HG03095 (cell line): Measurements from ENCODE around the gene CEP78.

Experiments used
- ATAC-seq: cut with Tn5 transposase; IDR thresholded peaks from one replicate; pipeline ENCODE4 v1.9.1; 2021; ENCODE audit warnings: moderate library complexity; ENCODE audit not compliant: unreplicated experiment

Gene CEP78

GRCh38 chr9:78234810-78235209, 1.1 kb upstream of the CEP78 start:
- no peak for ATAC-seq

- ATAC-seq = no peak
These were observed 566 bp upstream of the CEP78 start for GRCh38 chr9:78235256-78235761.

DNA sequence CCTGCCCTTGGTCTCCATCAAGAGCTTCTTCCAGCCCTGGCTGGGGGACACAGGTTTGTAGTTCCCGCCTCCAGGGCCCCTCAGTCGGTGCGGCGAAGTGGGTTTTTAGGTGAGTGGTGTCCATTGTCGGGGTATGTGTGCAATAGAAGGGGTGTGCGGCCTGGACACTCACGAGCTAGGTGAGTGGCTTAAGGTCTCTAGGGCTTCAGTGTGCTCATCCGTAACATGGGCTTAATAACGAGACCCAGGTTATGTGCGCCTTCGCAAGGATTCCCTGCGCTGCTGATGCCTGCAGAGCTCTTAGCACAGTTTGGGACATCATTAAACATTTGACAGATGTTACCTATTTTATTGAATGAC, 656 bp downstream of the CEP78 start:
- peak; percentile 12 for ATAC-seq

DNA sequence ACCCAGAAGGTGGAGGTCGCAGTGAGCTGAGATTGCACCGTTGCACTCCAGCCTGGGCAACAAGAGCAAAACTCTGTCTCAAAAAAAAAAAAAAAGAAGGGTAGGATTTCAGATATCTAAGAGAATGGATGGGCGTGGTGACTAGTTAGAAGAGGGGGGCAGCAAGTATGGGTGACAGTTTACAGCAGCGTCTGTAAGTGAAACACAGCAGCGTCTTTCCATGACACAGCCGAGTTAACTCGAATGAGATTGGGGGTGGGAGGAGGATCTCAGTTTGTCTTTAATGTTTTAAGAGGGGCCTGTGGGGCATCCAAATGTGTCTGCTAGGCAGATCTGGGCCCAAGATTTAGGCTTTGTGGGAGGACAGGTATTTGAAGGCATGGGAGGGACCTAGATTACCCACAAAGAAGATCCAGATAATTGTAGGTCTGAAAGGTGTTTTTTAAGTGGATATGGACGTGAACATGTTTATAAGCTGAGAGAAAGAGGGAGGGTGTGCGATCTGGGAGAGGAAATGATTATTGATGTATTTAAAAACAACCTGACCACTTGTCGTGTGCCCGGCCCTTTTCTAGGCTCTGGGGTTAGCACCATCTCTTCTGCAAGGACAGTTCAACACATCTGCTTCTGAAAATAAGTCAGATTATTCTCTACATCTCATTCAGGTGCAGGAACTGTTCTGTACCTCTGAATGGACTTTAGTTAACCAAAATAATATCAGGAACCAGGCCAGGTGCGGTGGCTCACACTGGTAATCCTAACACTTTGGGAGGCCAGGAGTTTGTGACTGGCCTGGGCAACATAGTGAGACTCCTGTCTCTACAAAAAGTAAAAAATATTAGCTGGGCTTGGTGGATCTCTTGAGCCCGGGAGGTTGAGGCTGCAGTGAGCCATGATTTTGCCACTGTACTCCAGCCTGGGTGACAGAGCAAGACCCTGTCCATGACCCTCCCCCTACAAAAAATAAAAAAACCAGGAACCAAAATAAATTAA, 2.5 kb downstream of the CEP78 start:
- ATAC-seq = no peak

DNA sequence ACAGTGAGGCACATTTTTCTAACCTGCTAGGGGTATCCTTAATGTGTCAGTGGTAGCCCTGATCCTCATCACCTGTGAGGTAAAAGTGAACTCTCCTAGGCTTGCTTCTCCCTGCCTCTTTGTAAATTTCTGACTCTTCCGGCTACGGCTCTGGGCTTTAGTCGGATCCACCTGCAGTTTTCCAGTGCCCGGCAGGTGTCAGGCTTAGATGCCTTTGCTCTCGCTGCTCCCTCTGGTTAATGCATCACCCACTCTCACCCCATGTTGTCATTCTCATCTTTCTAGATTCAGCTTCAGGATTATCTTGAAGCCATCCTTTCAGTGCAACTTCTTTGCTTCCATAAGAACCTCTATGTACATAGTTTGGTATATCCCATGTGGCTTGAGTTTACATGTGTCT, 3.6 kb downstream of the CEP78 start:
- no peak for ATAC-seq

DNA sequence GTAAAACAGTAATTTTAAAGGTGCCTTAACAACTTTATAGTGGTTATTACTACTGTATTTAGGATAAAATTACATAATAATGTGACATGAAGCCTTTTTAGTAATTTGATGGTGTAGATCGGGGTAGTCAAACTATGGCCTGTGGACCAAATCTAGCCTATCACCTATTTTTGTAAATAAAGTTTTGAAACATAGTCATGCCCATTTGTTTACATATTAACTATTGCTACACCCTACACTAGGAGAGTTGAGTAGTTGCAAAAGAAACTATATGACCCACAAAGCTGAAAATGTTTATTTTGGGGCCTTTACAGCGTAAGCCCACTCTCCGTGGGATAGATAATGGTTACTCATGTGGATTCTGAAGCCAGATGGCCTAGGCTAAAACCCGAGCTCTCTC, 6.2 kb downstream of the CEP78 start:
- ATAC-seq = no peak

DNA sequence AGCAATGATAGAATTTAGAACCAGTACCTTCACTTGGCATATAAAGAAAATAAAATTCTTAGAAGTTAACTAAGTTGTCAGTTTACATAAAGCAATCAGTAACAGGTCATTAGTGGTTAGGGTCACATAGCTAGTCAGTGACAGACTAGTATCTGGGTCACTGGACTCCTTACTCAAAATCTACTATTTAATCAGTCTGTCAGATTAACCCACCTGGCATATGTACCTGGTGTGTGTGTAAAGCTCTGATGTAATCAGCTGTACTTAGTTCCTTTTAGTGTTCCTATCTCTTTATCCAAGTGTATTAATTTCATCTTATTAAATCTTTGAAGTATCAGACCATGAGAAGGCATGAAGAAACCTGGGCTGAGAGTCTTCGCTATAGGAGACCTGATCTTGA, 7.3 kb downstream of the CEP78 start:
- ATAC-seq = no peak

DNA sequence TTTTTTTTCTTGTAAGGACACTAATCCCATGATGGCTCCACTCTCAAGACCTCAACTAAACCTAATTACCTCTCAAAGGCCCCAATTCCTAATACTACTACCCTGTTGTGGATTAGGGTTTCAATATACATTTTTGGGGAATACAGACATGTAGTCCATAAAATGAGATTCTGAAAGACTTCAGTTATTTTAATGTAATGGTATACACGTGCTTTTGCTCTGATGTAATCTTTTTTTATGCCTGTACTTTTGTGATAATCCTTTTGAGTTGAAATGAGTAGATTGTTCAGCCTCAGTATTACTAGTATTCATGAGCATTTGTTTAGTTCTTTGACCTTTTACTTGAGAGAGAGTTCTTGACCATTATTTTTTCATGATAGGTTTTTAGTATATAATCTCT, 9.5 kb downstream of the CEP78 start:
- no peak for ATAC-seq

DNA sequence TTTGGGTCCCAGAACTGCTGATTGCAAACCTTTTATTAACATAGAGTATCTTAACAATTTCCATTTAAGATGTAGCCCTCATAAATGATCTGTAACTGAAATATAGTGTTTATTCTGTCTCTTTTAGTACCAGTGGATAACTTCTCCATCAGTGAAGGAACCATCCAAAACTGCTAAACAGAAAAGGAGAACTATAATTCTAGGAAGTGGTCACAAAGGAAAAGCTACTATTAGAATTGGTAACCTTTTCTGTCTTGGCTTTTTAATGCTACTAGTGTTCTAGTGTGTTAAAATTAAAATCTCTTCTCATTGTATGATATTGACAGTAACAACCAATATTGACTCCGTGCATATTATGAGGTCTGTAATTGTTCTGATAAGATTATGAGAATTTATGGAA, 12.8 kb downstream of the CEP78 start:
- no peak for ATAC-seq

GRCh38 chr9:78249542-78249941, 13.7 kb downstream of the CEP78 start:
- ATAC-seq = no peak

DNA sequence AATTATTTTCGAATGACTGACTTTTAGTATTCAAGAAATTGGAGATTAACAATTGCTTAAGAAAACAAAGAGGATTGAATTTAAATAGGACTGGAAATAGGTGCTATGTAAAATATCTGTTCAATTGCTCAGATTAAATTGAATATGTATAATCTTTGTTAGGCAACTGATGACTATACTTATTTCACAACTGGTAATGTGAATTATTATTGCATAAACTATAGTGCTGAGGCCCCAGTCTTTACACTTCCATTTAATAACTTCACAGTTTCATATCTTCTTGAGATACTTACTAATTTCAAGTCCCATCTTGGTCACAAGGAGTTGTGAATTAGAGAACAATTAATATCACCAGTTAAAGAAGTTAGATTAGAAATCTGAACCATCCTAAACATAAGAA, 16.7 kb downstream of the CEP78 start:
- ATAC-seq = no peak

- no peak for ATAC-seq
These were observed 17.4 kb downstream of the CEP78 start for GRCh38 chr9:78253285-78253684.

- ATAC-seq = no peak
These were observed 25.6 kb downstream of the CEP78 start for GRCh38 chr9:78261403-78262001.

DNA sequence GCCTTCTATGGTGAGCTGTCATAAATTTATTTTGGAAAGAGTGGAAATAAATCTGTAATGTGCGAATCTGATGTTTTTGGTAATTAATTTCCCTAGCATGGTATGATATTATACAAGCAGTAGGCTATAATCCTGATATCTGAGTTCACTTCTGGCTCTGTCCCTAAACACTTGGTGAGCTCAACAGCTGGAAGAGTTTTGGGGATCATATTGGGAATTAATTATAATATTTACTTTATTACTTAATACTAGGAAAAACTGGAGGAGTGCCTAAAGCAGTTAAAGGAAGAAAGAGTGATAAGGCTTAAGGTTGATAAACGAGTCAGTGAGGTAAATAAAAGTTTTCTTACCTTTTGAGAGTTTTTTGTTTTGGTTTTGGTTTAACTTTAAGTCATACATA, 26.8 kb downstream of the CEP78 start:
- no peak for ATAC-seq

DNA sequence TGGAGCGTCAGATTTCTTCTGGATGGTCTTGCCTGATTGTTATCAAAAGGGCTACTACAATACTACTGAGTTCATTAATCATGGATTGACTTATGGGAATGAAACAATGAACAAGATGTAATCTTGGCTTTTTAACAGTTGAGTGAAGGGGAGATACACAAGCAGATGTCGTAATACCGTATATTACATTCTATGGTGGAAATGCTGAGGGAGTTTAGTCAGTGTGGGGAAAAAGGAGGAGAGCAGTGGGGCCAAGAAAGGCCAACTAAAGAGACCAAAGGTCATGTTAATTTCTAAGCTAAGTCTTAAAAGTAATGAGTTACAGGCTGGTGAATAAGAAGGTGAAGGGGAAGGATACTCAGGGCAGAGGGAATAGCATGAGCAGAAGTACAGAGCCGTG, 32.0 kb downstream of the CEP78 start:
- ATAC-seq = no peak

DNA sequence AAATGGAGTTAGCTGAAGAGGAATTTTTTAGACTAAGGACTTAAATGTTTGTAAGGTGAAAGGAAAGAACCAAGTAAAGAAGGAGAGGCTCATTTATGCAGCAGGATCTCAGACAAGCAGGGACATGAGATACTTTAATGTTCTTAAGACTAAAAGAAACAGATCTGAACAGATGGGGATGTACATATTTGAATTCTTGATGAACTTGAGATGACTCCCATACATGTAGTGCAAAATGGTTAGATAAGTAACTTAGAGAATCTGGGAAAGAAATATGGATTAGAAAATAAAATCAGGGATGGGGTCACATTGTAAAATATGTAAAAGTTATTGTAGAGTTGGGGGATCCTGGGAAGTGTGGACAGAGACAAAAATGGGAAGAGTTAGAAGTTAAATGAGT, 33.9 kb downstream of the CEP78 start:
- no peak for ATAC-seq

DNA sequence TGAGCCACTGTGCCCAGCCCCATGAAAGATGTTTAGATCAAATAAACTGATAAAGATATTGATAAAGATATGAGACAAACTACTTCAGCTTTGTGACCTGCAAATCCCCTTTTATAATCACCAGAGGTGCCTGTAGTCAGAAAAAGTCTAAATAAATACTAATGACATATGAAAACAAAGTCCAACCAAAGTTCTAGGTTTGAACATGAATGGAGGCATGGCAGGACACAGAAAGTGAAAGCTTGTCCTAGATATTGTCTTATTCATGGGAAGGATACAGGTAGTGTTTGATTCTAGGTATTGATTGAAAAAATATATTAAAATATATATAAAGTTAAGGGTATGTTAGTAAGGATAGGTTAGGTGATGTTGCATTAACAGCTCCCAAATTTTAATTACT, 36.4 kb downstream of the CEP78 start:
- ATAC-seq = no peak

- ATAC-seq = no peak
These were observed 37.9 kb downstream of the CEP78 start for GRCh38 chr9:78273761-78274160.

DNA sequence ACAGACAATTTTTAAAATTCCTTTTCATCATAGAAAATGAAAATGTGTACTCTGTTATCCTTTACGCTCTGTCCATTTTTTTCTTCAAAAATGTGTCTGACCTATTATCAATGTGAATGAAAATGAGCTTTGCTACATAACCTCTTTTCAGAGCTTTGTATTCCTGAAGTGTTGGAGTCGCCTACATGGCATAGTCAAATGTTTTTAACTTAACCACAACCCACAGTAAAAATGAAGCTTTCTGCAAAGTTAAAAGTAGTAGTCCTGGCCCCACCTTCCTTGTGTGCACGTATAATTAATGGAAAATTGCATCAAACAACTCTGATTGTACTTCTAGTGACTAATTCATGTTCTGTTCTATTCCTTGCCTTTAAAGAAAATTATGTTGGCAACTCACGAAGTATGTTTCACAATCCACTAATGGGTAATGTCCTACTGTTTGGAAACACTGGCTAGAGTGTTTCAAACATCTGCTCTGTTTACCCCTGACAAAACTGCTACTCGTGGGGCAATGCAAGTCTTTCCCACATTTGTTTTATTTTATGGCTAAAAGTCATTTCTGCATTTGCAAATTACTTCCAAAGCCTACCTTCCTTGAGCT, 42.4 kb downstream of the CEP78 start:
- no peak for ATAC-seq

DNA sequence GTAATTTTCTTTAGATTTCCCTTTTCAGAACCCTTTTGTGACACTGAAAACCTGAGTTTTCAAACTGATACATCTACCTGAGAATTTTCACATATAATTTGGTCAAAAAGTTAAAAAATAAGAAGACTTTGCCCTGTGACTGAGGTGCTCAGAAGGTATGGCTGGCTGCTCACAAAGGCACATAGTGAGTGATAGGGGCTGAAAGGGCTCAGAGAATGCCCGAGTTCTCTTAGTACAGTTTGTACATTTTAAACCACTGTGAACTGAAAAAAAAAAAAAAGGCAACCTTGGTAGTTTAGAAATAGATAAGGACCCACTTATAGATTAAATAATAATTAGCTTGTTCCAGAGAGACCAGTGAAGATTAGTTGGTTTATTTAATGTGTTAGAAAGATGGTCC, 42.9 kb downstream of the CEP78 start:
- ATAC-seq = no peak

DNA sequence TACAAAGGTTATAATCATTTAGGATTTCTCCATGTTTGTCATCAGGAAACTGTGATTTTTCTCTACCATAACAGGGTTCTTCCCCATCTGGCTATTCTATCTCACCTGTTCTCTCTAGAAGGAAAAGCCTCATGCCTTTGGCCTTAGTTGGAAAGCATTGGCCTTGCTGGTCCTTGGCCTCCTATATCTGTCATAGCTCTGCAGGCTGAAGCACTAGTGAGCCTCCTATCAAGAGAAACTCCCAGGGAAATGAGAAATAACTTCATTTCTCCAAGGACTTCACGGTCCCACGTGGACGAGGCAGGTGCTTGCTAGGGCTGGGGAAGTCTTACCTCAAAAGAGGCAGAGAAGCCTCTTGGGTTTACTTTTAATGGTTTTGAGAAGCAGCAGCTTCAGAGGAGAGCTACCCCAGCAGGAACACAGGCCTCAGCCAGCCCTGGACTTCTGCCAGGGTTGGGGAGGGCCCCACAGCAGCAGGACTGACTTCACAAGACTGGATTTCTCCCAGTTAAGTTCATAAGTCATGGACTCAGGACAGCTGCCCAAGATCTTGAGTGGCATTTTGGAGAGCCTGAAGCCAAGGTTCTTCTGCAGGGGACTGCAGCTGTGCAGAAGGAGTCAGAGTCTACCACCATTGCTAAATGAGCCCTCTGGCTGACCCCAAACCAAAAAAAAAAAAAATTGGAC, 45.2 kb downstream of the CEP78 start:
- no peak for ATAC-seq
